HEK293T (cell line): ENCODE data around the gene LINGO4.

Experiments used
- CTCF ChIA-PET: fragments of 350-600 bp; formaldehyde crosslinking; extraction: SDS; loops from one replicate; lab custom pipeline; 2021; ENCODE audit warnings: antibody characterized with exemption, inconsistent platforms; lab: Yijun Ruan, JAX
- POLR2A ChIA-PET: fragments of 350-600 bp; formaldehyde crosslinking; extraction: SDS; loops from one replicate; lab custom pipeline; 2020; ENCODE audit warnings: antibody characterized with exemption, inconsistent platforms; lab: Yijun Ruan, JAX
- DNase-seq: peaks from one replicate; pipeline ENCODE4 v3.0.0; 2012; ENCODE audit warnings: mixed read lengths; ENCODE audit errors: extremely low spot score
- ARNT ChIP-seq: fragments of 450-650 bp; IDR thresholded peaks from 2 replicates; pipeline ENCODE4 v1.6.1; 2017; ENCODE audit warnings: mild to moderate bottlenecking
- BHLHE40 ChIP-seq: fragments of 450-650 bp; IDR thresholded peaks from 2 replicates; pipeline ENCODE4 v1.6.1; 2016; ENCODE audit warnings: mild to moderate bottlenecking, moderate library complexity, borderline replicate concordance
- CTBP1 ChIP-seq: fragments of 450-650 bp; IDR thresholded peaks from 2 replicates; pipeline ENCODE4 v1.6.1; 2016; ENCODE audit warnings: borderline replicate concordance
- ELF4 ChIP-seq: fragments of 450-650 bp; IDR thresholded peaks from 2 replicates; pipeline ENCODE4 v1.6.1; 2017; ENCODE audit warnings: antibody characterized with exemption
- FOXA1 ChIP-seq: fragments of 450-650 bp; IDR thresholded peaks from 2 replicates; pipeline ENCODE4 v1.6.1; 2016; ENCODE audit warnings: mild to moderate bottlenecking
- FOXK2 ChIP-seq: fragments of 450-650 bp; IDR thresholded peaks from 2 replicates; pipeline ENCODE4 v1.6.1; 2016; ENCODE audit warnings: mild to moderate bottlenecking
- FOXM1 ChIP-seq: fragments of 450-650 bp; IDR thresholded peaks from 2 replicates; pipeline ENCODE4 v1.6.1; 2017; ENCODE audit warnings: mild to moderate bottlenecking, borderline replicate concordance
- HDGF ChIP-seq: fragments of 450-650 bp; IDR thresholded peaks from 2 replicates; pipeline ENCODE4 v1.6.1; 2017; ENCODE audit warnings: antibody characterized with exemption, borderline replicate concordance
- L3MBTL2 ChIP-seq: fragments of 450-650 bp; conservative IDR thresholded peaks from 2 replicates; pipeline ENCODE4 v1.6.1; 2016; ENCODE audit warnings: mild to moderate bottlenecking
- LEF1 ChIP-seq: fragments of 450-650 bp; IDR thresholded peaks from 2 replicates; pipeline ENCODE4 v1.6.1; 2017; ENCODE audit warnings: mild to moderate bottlenecking, borderline replicate concordance
- NFRKB ChIP-seq: fragments of 450-650 bp; IDR thresholded peaks from 2 replicates; pipeline ENCODE4 v1.6.1; 2016; ENCODE audit warnings: mild to moderate bottlenecking, moderate library complexity
- PKNOX1 ChIP-seq: fragments of 450-650 bp; IDR thresholded peaks from 2 replicates; pipeline ENCODE4 v1.6.1; 2016
- SP1 ChIP-seq: fragments of 450-650 bp; IDR thresholded peaks from 2 replicates; pipeline ENCODE4 v1.6.1; 2017
- SUZ12 ChIP-seq: fragments of 450-650 bp; IDR thresholded peaks from 2 replicates; pipeline ENCODE4 v1.6.1; 2016; ENCODE audit warnings: mild to moderate bottlenecking
- TARDBP ChIP-seq: fragments of 450-650 bp; IDR thresholded peaks from 2 replicates; pipeline ENCODE4 v1.6.1; 2016
- ZNF384 ChIP-seq: fragments of 450-650 bp; IDR thresholded peaks from 2 replicates; pipeline ENCODE4 v1.6.1; 2016

Gene LINGO4

GRCh38 chr1:151798571-151798970 is 6.6 kb downstream of the LINGO4 start:
- CTCF ChIA-PET = no interaction called here
- no peak for TF ChIP-seq FOXK2
- TF ChIP-seq CTBP1 = no peak
- no peak for TF ChIP-seq BHLHE40
- TF ChIP-seq LEF1 = no peak
- TF ChIP-seq TARDBP = no peak
- TF ChIP-seq SP1 = no peak

GRCh38 chr1:151790940-151791651 is 14.1 kb downstream of the LINGO4 start:
- ChIA-PET CTCF (no interaction called here), POLR2A (no interaction called here)
- DNase-seq = peak; percentile 67
- TF ChIP-seq FOXK2 (no peak), FOXA1 (no peak), FOXM1 (no peak), PKNOX1 (no peak), LEF1 (no peak), SP1 (no peak), SUZ12 (no peak)

More at GRCh38 chr1:151798571-151798970, 6.6 kb downstream of the LINGO4 start:
- POLR2A ChIA-PET = interaction anchor here (0.7 kb wide), 1 partner anchor 13 kb away, joined by 3 read pairs; no protein-coding TSS in a partner anchor
- DNase-seq = no peak

- DNase-seq = peak; percentile 99
- TF ChIP-seq ELF4 (no peak), HDGF (no peak), ARNT (no peak), CTBP1 (peak; percentile 83), NFRKB (no peak), ZNF384 (no peak), BHLHE40 (no peak), PKNOX1 (peak; percentile 100), L3MBTL2 (peak; percentile 100), FOXA1 (no peak)
- ChIA-PET POLR2A (interaction anchor here (1.0 to 1.7 kb wide), 6 partner anchors 10 to 509 kb away, joined by 3 to 9 read pairs (median 5); partner anchors contain the start of genes MRPL9 and ZNF687), CTCF (interaction anchor here (1.4 kb wide), 1 partner anchor 33 kb away, joined by 3 read pairs; no protein-coding TSS in a partner anchor)
Observed at GRCh38 chr1:151790071-151790939, 14.9 kb downstream of the LINGO4 start, which contains the start of gene TDRKH. TDRKH (minus strand) TSS chr1:151790500; CDS start chr1:151783022, 7,478 bp downstream.

- ChIA-PET CTCF (no interaction called here), POLR2A (no interaction called here)
- TF ChIP-seq LEF1 (no peak), FOXA1 (no peak), FOXM1 (no peak), ARNT (no peak), SP1 (no peak), TARDBP (no peak), ELF4 (no peak), CTBP1 (no peak), NFRKB (no peak), PKNOX1 (no peak), ZNF384 (no peak), L3MBTL2 (no peak), SUZ12 (no peak), FOXK2 (no peak), BHLHE40 (no peak), HDGF (no peak)
- DNase-seq = no peak
Observed at GRCh38 chr1:151787689-151788088, 17.5 kb downstream of the LINGO4 start.

GRCh38 chr1:151783796-151784195 is 21.4 kb downstream of the LINGO4 start:
- POLR2A ChIA-PET = no interaction called here
- no peak for DNase-seq
- CTCF ChIA-PET = no interaction called here
- TF ChIP-seq FOXM1 (no peak), ARNT (no peak), BHLHE40 (no peak), SUZ12 (no peak), SP1 (no peak), PKNOX1 (no peak), L3MBTL2 (no peak), CTBP1 (no peak), ZNF384 (no peak), LEF1 (no peak), FOXK2 (no peak)
